ENCODE data around the gene PPP1R9B.

PPP1R9B gene

DNA sequence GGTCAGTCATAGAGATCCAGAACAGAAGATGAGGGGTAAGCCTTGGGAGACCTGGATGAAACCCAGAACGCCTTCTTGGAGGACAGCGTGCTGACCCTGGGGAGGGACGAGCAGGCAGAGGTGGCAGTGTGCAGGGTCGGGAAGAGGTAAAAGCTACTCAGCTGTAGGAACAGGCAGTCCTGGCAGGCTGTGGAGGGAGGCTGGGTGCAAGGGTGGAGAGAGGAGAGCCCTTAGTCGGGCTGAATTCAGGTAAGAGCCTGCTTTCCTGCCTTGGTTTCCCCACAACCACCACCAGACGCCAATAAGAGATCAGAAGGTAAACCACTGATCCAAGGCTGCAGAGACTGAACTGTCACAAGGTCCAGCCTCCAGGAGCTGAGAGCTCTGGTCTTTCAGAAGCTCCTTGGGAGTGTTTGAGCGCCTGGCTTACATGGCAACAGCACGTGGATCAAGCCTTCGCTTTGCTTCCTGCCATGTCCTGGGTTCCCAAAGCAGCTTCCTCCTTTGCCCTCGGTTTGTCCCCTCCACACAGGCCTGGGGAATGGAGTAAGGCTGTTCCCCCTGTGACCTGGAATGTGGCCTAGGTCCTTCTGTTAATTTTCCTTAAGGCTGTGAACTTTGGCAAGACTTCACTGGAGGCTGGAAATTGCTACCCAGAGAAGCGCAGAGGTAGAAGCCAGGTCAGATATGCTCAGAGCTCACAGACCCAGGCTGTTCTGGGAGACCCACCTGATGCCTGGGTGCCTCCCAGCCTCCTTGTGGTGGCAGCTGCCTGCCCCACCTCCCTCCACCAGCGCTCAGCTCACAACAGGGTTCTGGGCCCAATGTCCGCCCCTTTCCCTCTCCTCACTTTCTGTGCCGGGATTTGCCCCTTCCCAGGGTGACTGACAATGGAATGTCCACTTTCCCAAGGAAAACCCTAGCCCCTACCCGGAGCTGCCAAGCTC lies 59.2 kb downstream of the PPP1R9B start:
- DNase-seq (ENCODE audit: low read depth in 2 of 2): no peak

DNA sequence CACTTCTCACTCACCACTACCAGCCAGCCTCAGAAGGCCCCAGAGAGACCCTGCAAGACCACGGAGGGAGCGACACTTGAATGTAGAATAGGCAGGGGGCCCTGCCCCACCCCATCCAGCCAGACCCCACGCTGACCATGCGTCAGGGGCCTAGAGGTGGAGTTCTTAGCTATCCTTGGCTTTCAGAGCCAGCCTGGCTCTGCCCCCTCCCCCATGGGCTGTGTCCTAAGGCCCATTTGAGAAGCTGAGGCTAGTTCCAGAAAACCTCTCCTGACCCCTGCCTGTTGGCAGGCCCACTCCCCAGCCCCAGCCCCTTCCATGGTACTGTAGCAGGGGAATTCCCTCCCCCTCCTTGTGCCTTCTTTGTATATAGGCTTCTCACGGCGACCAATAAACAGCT lies 60.4 kb downstream of the PPP1R9B start:
- DNase-seq (ENCODE audit: low read depth in 2 of 2): no peak

DNA sequence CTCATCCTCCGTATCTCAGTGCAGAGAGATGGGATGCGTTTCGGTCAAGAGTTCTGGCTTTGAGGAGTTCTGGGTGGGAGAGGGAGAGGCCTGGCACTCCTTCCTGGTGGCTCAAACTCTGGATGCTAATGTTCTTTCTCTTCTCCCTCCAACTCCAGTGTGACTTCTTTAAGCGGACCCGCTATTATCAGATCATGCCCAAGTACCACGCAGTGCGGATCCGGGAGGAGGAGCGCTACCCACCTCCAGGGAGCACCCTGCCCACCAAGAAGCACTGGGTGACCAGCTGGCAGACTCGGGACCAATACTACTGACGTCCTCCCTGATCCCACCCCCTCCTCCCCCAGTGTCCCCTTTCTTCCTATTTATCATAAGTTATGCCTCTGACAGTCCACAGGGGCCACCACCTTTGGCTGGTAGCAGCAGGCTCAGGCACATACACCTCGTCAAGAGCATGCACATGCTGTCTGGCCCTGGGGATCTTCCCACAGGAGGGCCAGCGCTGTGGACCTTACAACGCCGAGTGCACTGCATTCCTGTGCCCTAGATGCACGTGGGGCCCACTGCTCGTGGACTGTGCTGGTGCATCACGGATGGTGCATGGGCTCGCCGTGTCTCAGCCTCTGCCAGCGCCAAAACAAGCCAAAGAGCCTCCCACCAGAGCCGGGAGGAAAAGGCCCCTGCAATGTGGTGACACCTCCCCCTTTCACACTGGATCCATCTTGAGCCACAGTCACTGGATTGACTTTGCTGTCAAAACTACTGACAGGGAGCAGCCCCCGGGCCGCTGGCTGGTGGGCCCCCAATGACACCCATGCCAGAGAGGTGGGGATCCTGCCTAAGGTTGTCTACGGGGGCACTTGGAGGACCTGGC lies 61.3 kb downstream of the PPP1R9B start:
- DNase-seq (ENCODE audit: low read depth in 2 of 2): no peak

DNA sequence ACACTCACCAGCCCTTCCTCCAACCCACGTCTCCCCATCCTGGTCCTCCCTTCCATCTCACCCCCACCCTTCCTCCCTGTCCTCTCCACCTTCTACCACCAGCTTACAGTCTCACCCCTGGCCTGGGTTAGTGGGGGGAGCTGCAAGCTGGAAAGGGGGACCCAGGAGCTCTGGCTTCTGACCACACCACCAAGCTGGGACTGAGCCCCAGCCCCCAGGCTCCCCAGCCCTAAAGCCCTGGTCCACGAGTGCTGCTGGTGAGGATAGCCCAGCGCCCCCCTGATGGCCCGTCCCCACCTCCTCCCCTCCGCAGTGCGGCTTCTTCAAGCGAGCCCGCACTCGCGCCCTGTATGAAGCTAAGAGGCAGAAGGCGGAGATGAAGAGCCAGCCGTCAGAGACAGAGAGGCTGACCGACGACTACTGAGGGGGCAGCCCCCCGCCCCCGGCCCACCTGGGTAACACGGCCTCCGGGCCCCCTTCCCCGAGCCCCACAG lies 62.5 kb downstream of the PPP1R9B start:
- DNase-seq (ENCODE audit: low read depth in 2 of 2): no peak

DNA sequence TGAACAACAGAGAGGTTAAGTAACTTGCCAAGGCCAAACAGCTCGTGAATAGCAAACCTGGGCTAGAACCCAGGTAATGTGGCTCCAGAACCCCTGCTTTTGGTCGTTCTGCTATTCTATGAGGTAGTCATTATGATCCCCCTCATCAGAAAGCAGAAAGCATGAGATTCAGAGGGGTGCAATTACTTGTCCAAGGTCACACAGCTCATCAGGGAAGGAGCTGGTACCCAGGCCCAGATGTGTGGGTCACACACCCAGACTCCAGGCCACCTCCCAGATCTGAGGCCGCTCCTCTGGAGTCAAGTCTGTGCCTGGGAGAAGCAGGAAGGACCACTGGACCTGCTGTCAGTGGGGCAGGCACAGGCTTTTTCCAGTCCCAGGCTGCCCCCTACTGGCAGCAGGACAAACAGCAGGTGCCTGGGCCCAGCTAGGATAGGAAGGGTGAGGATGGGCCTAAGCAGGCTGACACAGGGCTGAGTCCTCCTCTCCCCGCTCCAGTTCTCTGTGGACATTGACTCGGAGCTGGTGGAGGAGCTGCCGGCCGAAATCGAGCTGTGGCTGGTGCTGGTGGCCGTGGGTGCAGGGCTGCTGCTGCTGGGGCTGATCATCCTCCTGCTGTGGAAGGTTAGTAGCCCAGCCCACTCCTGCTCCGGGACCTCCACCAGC lies 63.1 kb downstream of the PPP1R9B start:
- DNase-seq (ENCODE audit: low read depth in 2 of 2): peak; percentile 40 to 59

Data from stimulated activated CD8-positive, alpha-beta memory T cell treated with anti-CD3 and anti-CD28 coated beads, Interleukin-2, amount 100 ng/mL, for 1 hour (primary cell).